ENCODE data around the gene ELMO1.

GRCh38 chr7:37435156-37435855 is 13.4 kb downstream of the ELMO1 start:
- TF ChIP-seq CTCF (IDR thresholded peaks at IDR 0.05) (no peak), POLR2A (IDR thresholded peaks at IDR 0.05) (no peak)

Measured in heart left ventricle (tissue), 13 donors.